Metanephros (tissue), 1 donor: ENCODE data around the gene SYT10. TPM values are rescaled to one million over a fixed set of nuclear protein-coding genes. Genes with fewer than 3 reads are reported as not detected.

Source experiments
- total RNA-seq: library from RNA; depleted of rRNA; stranded (reverse); fragments of >200 nt; gene quantifications from one replicate; pipeline ENCODE4 v1.2.3, GENCODE V29; 2014

The SYT10 gene, protein sequence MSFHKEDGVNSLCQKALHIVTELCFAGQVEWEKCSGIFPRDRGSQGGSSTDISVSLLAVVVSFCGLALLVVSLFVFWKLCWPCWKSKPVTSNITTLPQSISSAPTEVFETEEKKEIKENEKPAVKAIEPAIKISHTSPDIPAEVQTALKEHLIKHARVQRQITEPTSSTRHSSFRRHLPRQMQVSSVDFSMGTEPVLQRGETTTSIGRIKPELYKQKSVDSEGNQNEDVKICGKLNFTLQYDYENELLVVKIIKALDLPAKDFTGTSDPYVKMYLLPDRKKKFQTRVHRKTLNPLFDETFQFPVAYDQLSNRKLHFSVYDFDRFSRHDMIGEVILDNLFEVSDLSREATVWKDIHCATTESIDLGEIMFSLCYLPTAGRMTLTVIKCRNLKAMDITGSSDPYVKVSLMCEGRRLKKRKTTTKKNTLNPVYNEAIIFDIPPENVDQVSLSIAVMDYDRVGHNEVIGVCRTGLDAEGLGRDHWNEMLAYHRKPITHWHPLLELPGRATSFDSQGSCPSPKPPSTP
- total RNA-seq: 0.23 TPM

DNA sequence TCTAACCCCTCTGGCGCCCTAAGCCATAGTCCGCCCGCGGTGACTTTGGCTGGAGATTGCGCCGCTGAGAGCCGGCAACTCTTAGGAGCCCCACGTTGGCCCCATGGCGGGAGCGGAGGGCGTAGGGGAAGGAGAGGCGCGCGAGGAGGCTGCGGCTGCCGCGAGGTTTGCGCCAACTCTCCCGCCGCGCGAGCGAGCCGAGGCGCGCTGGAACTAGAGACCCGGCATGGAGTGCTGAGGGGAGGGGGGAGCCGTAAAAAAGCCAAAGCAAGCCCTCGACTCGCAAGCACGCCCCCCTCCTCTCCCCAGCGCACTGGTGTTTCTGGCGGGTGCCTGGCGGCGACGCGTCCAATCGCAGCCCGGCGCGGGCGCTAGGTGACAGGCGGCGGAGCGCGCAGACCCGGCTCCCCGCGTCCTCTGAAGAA, at the start of gene SYT10:
Gene SYT10, minus strand, starts transcription at position 233 of the 425 bp plus-strand sequence. CDS start 297 bp downstream, outside the sequence.

